Activated CD4-positive, alpha-beta T cell treated with anti-CD3 and anti-CD28 coated beads, Interleukin-2, amount 10 ng/mL, durations not matched to agents 7 days and 5 days (primary cell): Measurements from ENCODE around the gene NFKBIZ. TPM values are rescaled to one million over a fixed set of nuclear protein-coding genes. Genes with fewer than 3 reads are reported as not detected.

ENCODE experiments used
- CTCF ChIA-PET: fragments of 350-600 bp; sonication (Branson Sonifier 250); formaldehyde crosslinking; loops from one replicate; lab custom pipeline; 2021; ENCODE audit warnings: antibody characterized with exemption; lab: Charles Lee
- POLR2A ChIA-PET: fragments of 350-600 bp; sonication (Branson Sonifier 250); formaldehyde crosslinking; loops from one replicate; lab custom pipeline; 2021; ENCODE audit warnings: antibody characterized with exemption; lab: Charles Lee
- DNase-seq: peaks from one replicate; pipeline ENCODE4 v3.0.0-alpha.2; 2020
- H3K27ac Mint-ChIP-seq: one replicate; pipeline ENCODE4 v1.8.0; 2021; ENCODE audit warnings: mild to moderate bottlenecking, moderate library complexity, mixed read lengths
- H3K27me3 Mint-ChIP-seq: one replicate; pipeline ENCODE4 v1.8.0; 2021; ENCODE audit warnings: mixed read lengths
- H3K36me3 Mint-ChIP-seq: one replicate; pipeline ENCODE4 v1.8.0; 2021; ENCODE audit warnings: low read depth, mixed read lengths
- H3K4me1 Mint-ChIP-seq: one replicate; pipeline ENCODE4 v1.8.0; 2021; ENCODE audit warnings: mixed read lengths
- H3K4me3 Mint-ChIP-seq: one replicate; pipeline ENCODE4 v1.8.0; 2021; ENCODE audit warnings: mild to moderate bottlenecking, moderate library complexity, mixed read lengths
- H3K9me3 Mint-ChIP-seq: one replicate; pipeline ENCODE4 v1.8.0; 2021; ENCODE audit warnings: mixed read lengths
- total RNA-seq, 2 experiments: library from RNA; stranded (reverse); gene quantifications; one replicate each; pipeline ENCODE4 v1.2.3, GENCODE V29; 2021

The NFKBIZ gene
- total RNA-seq, 2 experiments from 2014 or later: 33.7 to 37.7 TPM

DNA sequence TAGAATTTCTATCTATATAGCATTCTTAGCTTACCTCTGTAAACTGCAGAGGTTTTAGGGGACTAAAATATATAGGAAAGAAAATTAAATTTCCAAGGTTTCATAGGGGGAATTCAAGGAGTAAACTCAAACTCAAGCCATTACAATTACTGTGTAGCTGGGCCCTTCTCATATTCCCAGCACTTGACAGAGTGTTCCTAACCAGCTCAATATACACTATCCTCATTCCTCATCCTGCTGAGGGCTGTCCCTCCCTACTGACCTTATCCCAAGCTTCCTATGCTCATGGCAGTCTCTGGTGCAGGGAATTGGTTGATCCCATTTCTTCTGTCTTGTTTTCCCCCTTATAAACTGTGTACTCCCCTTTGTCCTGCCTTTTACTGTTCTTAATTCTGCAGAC is 36.4 kb upstream of the NFKBIZ start:
- ChIA-PET POLR2A (no interaction called here), CTCF (interaction anchor here (1.1 to 1.7 kb wide), 5 partner anchors 10 to 416 kb away, joined by 4 to 6 read pairs (median 5); no protein-coding TSS in a partner anchor)
- H3K36me3 Mint-ChIP-seq: peaks cover 22% of the 10 kb centered on the region
- H3K27ac Mint-ChIP-seq: no peak overlapping the region
- no peaks in the 10 kb centered on the region for H3K9me3 Mint-ChIP-seq
- H3K27me3 Mint-ChIP-seq: no peaks in the 10 kb centered on the region
- peaks cover 47% of the 10 kb centered on the region for H3K4me1 Mint-ChIP-seq
- no peak for DNase-seq
- H3K4me3 Mint-ChIP-seq: no peak overlapping the region

DNA sequence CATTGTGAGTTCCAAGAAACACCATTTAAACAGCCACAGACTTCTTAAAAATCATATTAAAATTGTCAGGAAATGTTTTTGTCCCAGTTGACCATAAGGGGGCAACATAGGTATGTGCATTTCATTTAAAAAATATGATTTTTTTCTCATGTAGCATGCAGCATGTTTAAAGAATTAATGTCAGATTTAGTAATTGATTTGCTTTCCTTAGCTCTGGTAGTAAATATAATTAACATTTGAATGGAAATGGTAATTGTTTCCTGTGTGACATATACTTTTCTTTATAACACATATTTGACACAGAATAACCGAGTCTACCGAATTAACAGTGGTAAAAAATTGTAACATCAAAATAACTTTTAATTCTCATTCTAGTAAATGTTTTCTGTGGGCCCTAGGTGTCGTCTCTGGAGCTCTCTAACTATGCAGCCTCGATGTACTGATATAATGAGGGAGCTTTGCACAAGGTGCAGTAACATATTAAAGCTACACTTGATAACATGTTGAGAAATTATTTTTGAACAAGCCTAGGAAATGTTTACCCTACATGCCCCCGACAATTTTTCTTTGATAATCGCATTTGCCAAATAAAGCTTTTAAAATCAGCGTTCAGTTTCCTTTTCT is 35.4 kb upstream of the NFKBIZ start:
- peaks cover 40% of the 10 kb centered on the region for H3K4me1 Mint-ChIP-seq
- ChIA-PET POLR2A (no interaction called here), CTCF (interaction anchor here (0.7 to 1.6 kb wide), 9 partner anchors 9 to 415 kb away, joined by 3 to 7 read pairs (median 4); no protein-coding TSS in a partner anchor)
- no peak overlapping the region for H3K4me3 Mint-ChIP-seq
- H3K27me3 Mint-ChIP-seq: no peaks in the 10 kb centered on the region
- no peaks in the 10 kb centered on the region for H3K9me3 Mint-ChIP-seq
- DNase-seq: no peak
- H3K36me3 Mint-ChIP-seq: peaks cover 24% of the 10 kb centered on the region
- H3K27ac Mint-ChIP-seq: no peak overlapping the region

DNA sequence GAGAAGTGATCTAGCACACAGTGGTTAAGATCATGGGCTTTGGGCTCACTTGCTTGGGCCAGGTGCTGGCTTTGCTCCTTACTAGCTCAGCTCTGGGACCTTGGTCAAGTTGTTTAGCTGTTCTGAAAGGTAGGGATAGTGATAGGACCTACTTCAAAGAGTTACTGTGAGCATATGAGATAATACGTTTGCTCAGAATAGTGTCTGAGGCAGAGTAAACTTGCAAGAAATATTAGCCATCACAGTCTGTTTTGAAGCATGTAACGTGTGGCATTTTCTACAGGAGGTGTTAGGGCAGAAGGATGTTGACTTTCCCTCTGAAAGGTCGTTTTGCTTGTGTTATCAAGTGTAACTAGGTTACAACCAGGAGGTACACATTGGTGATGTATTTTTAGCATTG is 34.5 kb upstream of the NFKBIZ start:
- Mint-ChIP-seq H3K4me1 (peaks cover 34% of the 10 kb centered on the region), H3K4me3 (no peak overlapping the region), H3K27ac (no peak overlapping the region), H3K36me3 (peaks cover 28% of the 10 kb centered on the region), H3K27me3 (no peaks in the 10 kb centered on the region), H3K9me3 (no peaks in the 10 kb centered on the region)
- DNase-seq: no peak
- CTCF ChIA-PET: interaction anchor here (0.9 to 1.6 kb wide), 7 partner anchors 10 to 560 kb away, joined by 3 to 7 read pairs (median 4); no protein-coding TSS in a partner anchor
- POLR2A ChIA-PET: no interaction called here

DNA sequence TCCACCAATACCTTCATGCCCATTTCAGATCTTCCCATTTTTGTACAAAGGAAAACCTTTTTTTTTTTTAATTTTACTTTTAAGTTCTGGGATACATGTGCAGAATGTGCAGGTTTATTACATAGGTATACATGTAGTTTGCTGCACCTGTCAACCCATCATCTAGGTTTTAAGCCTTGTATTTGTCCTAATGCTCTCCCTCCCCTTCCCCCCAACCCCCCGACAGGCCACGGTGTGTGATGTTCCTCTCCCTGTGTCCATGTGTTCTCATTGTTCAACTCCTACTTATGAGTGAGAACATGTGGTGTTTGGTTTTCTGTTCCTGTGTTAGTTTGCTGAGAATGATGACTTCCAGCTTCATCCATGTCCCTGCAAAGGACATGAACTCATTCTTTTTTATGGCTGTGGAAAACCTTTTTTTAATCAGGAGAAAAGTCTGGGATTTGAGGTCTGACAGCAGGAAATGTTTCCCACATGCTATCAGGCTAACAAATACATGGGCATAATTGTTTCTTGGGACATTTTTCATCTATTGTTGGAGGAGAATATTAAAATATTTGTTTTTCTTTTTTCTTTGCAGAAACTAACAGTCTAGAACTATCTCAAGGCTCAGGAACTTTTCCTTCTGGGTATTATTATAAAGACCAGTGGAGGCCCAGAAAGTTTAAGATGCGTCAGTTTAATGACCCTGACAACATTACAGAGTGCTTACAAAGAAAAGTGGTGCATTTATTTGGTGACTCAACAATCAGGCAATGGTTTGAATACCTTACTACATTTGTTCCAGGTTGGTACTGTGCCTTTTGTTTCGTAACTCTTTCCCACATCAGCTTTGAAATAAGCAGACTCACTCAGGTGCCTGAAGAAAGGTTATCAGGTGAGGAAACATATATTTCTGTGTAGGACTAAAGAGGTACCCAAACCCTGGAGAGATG is 32.8 kb upstream of the NFKBIZ start:
- Mint-ChIP-seq H3K9me3 (no peaks in the 10 kb centered on the region), H3K36me3 (peaks cover 31% of the 10 kb centered on the region), H3K4me3 (no peak overlapping the region), H3K27me3 (no peaks in the 10 kb centered on the region), H3K4me1 (peaks cover 19% of the 10 kb centered on the region), H3K27ac (no peak overlapping the region)
- ChIA-PET POLR2A (interaction anchor here (0.6 kb wide), 1 partner anchor 12 kb away, joined by 7 read pairs; no protein-coding TSS in a partner anchor), CTCF (interaction anchor here (0.5 to 2.0 kb wide), 5 partner anchors 11 to 413 kb away, joined by 3 to 6 read pairs (median 3); no protein-coding TSS in a partner anchor)
- DNase-seq: no peak

DNA sequence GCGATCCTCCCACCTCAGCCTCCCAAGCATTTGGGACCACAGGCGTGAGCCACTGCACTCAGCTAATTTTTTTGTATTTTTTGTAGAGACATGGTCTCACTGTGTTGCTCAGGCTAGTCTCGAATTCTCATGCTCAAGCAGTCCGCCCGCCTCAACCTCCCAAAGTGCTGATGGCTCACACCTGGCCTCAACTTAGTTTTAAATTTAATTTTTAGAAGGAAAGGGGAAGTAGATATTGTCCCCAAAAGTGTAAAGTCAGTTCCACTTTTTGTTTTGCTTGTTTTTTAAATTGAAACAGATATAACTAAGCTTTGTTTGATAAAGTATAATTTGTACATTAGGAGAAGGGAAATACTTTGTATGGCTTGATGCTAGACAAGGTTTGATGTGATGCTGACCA is 31.3 kb upstream of the NFKBIZ start:
- CTCF ChIA-PET: interaction anchor here (0.9 to 1.9 kb wide), 3 partner anchors 9 to 407 kb away, joined by 3 to 6 read pairs (median 3); no protein-coding TSS in a partner anchor
- H3K27ac Mint-ChIP-seq: no peak overlapping the region
- H3K9me3 Mint-ChIP-seq: no peaks in the 10 kb centered on the region
- no peak overlapping the region for H3K4me3 Mint-ChIP-seq
- peaks cover 14% of the 10 kb centered on the region for H3K4me1 Mint-ChIP-seq
- H3K27me3 Mint-ChIP-seq: no peaks in the 10 kb centered on the region
- no peak for DNase-seq
- POLR2A ChIA-PET: no interaction called here
- peaks cover 39% of the 10 kb centered on the region for H3K36me3 Mint-ChIP-seq

DNA sequence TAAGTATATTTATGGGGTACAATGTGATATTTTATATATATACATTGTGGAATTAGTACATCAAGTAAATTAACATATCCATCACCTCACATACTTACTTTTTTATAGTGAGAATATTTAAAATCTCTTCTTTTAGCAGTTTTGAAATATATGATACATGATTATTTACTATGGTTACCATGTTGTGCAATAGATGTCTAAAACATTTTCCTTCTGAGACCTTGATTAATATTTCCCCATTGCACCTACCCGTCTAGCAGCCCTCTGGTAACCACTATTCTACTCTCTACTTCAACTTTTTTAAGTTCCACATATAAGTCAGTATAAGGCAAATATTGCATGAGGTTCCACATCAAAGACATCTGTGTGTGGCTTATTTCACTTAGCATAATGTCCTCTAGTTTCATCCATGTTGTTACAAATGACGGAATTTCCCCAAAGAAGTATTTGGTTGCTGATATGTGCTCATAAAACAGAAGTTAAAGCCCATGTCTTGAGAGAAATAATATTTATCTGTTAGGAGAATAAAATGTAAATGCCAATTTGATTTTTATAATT is 29.6 kb upstream of the NFKBIZ start:
- Mint-ChIP-seq H3K27ac (no peak overlapping the region), H3K4me3 (no peak overlapping the region)
- DNase-seq: no peak

DNA sequence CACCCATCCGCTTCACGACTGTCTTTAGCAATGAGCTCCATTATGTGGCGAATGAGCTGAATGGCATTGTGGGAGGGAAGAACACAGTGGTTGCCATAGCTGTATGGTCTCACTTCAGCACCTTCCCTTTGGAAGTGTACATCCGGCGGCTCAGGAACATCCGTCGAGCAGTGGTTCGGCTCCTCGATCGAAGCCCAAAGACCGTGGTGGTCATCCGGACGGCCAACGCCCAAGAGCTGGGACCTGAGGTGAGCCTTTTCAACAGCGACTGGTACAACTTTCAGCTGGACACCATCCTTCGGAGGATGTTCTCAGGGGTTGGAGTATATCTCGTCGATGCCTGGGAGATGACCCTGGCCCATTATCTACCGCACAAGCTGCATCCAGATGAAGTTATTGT is 27.8 kb upstream of the NFKBIZ start:
- DNase-seq: no peak
- no peak overlapping the region for H3K27ac Mint-ChIP-seq
- no peaks in the 10 kb centered on the region for H3K27me3 Mint-ChIP-seq
- H3K36me3 Mint-ChIP-seq: peaks cover 42% of the 10 kb centered on the region
- peaks cover 12% of the 10 kb centered on the region for H3K4me1 Mint-ChIP-seq
- H3K9me3 Mint-ChIP-seq: no peaks in the 10 kb centered on the region
- ChIA-PET POLR2A (no interaction called here), CTCF (interaction anchor here (0.5 to 1.9 kb wide), 7 partner anchors 10 to 404 kb away, joined by 3 to 8 read pairs (median 4); no protein-coding TSS in a partner anchor)
- H3K4me3 Mint-ChIP-seq: no peak overlapping the region

More for the DNA sequence above, 29.6 kb upstream of the NFKBIZ start:
- CTCF ChIA-PET: no interaction called here
- no peaks in the 10 kb centered on the region for H3K27me3 Mint-ChIP-seq
- H3K36me3 Mint-ChIP-seq: peaks cover 38% of the 10 kb centered on the region
- H3K4me1 Mint-ChIP-seq: peaks cover 7% of the 10 kb centered on the region
- POLR2A ChIA-PET: no interaction called here
- no peaks in the 10 kb centered on the region for H3K9me3 Mint-ChIP-seq

DNA sequence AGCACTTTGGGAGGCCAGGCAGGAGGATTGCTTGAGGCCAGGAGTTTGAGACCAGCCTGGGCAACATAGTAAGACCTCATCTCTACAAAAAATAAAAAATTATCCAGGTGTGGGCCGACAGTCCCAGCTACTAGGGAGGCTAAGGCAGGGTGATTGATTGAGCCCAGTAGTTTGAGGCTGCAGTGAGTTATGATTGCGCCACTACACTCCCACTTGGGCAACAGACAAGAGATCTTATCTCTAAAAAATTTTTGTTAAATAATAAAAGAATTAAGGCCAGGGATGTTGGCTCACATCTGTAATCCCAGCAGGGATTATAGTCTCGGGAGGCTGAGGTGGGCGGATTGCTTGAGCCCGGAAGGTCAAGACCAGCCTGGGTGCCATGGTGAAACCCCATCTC is 25.8 kb upstream of the NFKBIZ start:
- ChIA-PET CTCF (interaction anchor here (1.2 to 1.7 kb wide), 4 partner anchors 10 to 58 kb away, joined by 3 to 6 read pairs (median 5); partner anchors contain the start of gene NFKBIZ), POLR2A (no interaction called here)
- DNase-seq: no peak
- H3K27me3 Mint-ChIP-seq: no peaks in the 10 kb centered on the region
- peak overlapping the region; percentile 51 for H3K27ac Mint-ChIP-seq
- no peak overlapping the region for H3K4me3 Mint-ChIP-seq
- no peaks in the 10 kb centered on the region for H3K9me3 Mint-ChIP-seq
- peaks cover 32% of the 10 kb centered on the region for H3K36me3 Mint-ChIP-seq
- peaks cover 24% of the 10 kb centered on the region for H3K4me1 Mint-ChIP-seq

DNA sequence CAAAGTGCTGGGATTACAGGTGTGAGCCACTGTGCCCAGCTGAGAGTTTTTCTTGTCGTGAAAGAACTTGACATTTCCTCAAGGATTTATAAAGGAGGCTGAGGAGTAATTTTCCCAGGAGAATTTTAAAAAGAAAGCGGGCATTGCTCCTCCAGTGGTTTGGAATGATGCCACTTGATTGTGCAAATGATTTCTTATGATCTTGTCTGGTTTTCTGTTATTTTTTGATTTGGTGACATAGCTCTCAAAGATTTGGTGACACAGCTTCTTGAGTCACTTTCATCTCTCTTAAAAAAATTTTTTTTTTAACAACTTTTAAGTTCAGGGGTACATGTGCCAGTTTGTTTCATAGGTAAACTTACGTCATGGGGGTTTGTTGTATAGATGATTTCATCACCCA is 24.6 kb upstream of the NFKBIZ start:
- Mint-ChIP-seq H3K36me3 (peaks cover 27% of the 10 kb centered on the region), H3K27me3 (no peaks in the 10 kb centered on the region), H3K4me3 (no peak overlapping the region), H3K27ac (peak overlapping the region; percentile 43), H3K9me3 (no peaks in the 10 kb centered on the region), H3K4me1 (peaks cover 33% of the 10 kb centered on the region)
- CTCF ChIA-PET: interaction anchor here (0.7 to 1.7 kb wide), 6 partner anchors 11 to 404 kb away, joined by 3 to 6 read pairs (median 4); partner anchors contain the start of gene NFKBIZ
- DNase-seq: no peak
- POLR2A ChIA-PET: no interaction called here

DNA sequence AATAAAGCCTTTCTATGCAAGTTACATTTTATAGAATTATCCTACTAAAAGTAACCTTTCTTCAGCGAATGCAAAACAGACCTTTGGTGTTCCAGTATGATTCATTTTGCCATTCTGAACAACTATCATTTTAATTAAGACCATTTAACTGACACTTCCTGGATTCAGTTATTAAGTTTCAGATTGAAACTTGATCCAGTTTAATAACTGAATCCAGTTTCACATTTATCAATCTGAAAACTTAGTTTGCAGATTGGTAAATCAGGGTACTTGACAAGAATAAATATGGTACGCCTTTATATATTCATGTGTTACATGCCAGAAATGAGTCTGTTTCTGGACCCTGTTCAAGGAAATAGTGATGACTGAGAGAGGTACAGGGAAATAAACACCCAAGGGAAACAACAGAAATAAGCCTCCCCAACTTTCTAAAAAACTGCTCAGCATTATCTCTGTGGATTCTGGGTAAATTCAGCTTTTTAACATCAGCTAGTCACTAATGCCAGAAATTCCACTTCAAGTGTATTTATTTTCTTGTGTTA is 23.3 kb upstream of the NFKBIZ start:
- H3K27ac Mint-ChIP-seq: peak overlapping the region; percentile 75
- ChIA-PET CTCF (interaction anchor here (1.4 kb wide), 1 partner anchor 23 kb away, joined by 4 read pairs; no protein-coding TSS in a partner anchor), POLR2A (no interaction called here)
- H3K27me3 Mint-ChIP-seq: no peaks in the 10 kb centered on the region
- no peak for DNase-seq
- H3K36me3 Mint-ChIP-seq: peaks cover 19% of the 10 kb centered on the region
- H3K4me1 Mint-ChIP-seq: peaks cover 43% of the 10 kb centered on the region
- H3K4me3 Mint-ChIP-seq: no peak overlapping the region
- no peaks in the 10 kb centered on the region for H3K9me3 Mint-ChIP-seq

DNA sequence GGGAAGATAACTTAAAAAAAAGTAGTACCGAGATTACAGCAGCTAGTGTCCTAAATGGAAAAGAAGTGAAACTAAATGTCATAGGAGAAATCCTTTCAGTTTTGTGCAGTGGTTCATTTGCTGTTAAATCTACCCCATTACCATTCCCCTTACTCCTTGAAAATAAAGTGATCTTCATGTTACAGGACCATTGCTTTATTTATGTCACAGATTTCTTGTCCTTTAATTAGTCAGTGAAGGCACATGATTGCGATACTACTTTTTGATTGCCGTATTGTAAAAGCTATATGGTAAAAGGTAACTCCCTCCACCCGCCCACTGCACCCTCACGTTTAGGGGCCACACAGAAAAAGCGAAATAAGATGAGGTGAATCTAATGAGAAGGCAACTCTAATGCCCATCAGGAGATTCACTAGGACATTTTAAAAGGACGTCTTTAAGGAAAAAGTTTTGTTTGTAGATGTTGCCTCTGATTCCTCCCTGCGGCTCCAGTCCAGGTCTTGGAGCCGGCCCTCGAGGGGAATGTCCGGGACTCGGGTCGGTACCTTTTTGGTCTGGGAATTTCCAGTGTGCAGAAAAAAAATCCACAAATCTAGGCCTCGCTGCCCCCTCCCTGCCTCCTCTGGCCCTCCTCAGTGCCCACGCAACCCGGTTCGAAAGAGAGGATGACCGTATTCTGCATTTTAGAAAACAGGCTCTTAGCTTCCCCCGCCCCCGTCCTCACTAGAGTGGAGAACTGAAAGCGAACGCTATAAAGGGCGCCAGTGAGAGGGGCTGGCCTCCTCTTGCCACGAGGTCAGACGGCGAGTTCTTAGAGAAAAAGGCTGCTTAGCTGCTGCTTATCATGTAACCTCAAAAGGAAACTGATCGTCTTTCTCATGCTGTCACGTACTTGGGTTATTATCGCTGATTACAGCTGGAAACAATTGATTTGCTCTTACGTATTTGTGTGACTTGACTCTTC is 21.8 kb upstream of the NFKBIZ start:
- peaks cover 54% of the 10 kb centered on the region for H3K4me1 Mint-ChIP-seq
- no peaks in the 10 kb centered on the region for H3K9me3 Mint-ChIP-seq
- peaks cover 12% of the 10 kb centered on the region for H3K36me3 Mint-ChIP-seq
- CTCF ChIA-PET: interaction anchor here (0.9 to 1.8 kb wide), 10 partner anchors 8 to 402 kb away, joined by 3 to 8 read pairs (median 4); partner anchors contain the start of gene NFKBIZ
- H3K4me3 Mint-ChIP-seq: peak overlapping the region; percentile 85
- DNase-seq: peak; percentile 85
- peak overlapping the region; percentile 97 for H3K27ac Mint-ChIP-seq
- H3K27me3 Mint-ChIP-seq: no peaks in the 10 kb centered on the region
- POLR2A ChIA-PET: interaction anchor here (0.6 to 1.4 kb wide), 5 partner anchors 22 to 472 kb away, joined by 3 to 5 read pairs (median 4); partner anchors contain the start of gene NFKBIZ
